Measurements from ENCODE around the gene OCA2.

Gene OCA2

GRCh38 chr15:28023422-28023821, 75.7 kb downstream of the OCA2 start:
- H4K20me1 ChIP-seq (ENCODE audit: insufficient read depth, low read length): no peaks in the 10 kb centered on the region
- H3K9me2 ChIP-seq (replicated peaks; ENCODE audit: insufficient read depth, low read length): no peaks in the 10 kb centered on the region
- no peaks in the 10 kb centered on the region for H3K79me2 ChIP-seq (ENCODE audit: low read length)
- no peak overlapping the region for H3K27ac ChIP-seq (ENCODE audit: low read length)
- H3F3A ChIP-seq (ENCODE audit: insufficient read depth, low read length): no peaks in the 10 kb centered on the region
- H3K4me2 ChIP-seq (ENCODE audit: low read depth, low read length): no peak overlapping the region
- H3K9me3 ChIP-seq (replicated peaks; ENCODE audit: insufficient read depth, low read length): no peaks in the 10 kb centered on the region
- no peak overlapping the region for H2AFZ ChIP-seq (ENCODE audit: low read length)
- TF ChIP-seq EZH2phosphoT487 (IDR thresholded peaks at IDR 0.05; ENCODE audit: low read length): no peak
- no peak for TF ChIP-seq EZH2 (optimal IDR thresholded peaks at IDR 0.05; ENCODE audit: low read depth, low read length)
- TF ChIP-seq CTCF (IDR thresholded peaks at IDR 0.05; ENCODE audit: low read length): no peak
- no peaks in the 10 kb centered on the region for H3K4me1 ChIP-seq (ENCODE audit: low read length)
- no peak overlapping the region for H3K4me3 ChIP-seq (ENCODE audit: low read length)
- no peak for DNase-seq
- no peak overlapping the region for H3K9ac ChIP-seq (ENCODE audit: low read length)
- no peaks in the 10 kb centered on the region for H3K36me3 ChIP-seq (replicated peaks; ENCODE audit: insufficient read depth, low read length)
- no peaks in the 10 kb centered on the region for H3K27me3 ChIP-seq (replicated peaks; ENCODE audit: insufficient read depth, low read length)

- no peaks in the 10 kb centered on the region for H3F3A ChIP-seq (ENCODE audit: insufficient read depth, low read length)
- H3K79me2 ChIP-seq (ENCODE audit: low read length): no peaks in the 10 kb centered on the region
- H3K27me3 ChIP-seq (replicated peaks; ENCODE audit: insufficient read depth, low read length): no peaks in the 10 kb centered on the region
- no peaks in the 10 kb centered on the region for H3K4me1 ChIP-seq (ENCODE audit: low read length)
- H3K4me2 ChIP-seq (ENCODE audit: low read depth, low read length): no peak overlapping the region
- H3K9me3 ChIP-seq (replicated peaks; ENCODE audit: insufficient read depth, low read length): no peaks in the 10 kb centered on the region
- TF ChIP-seq EZH2phosphoT487 (IDR thresholded peaks at IDR 0.05; ENCODE audit: low read length) (no peak), CTCF (IDR thresholded peaks at IDR 0.05; ENCODE audit: low read length) (no peak), EZH2 (optimal IDR thresholded peaks at IDR 0.05; ENCODE audit: low read depth, low read length) (no peak)
- no peak overlapping the region for H3K27ac ChIP-seq (ENCODE audit: low read length)
- no peak overlapping the region for H2AFZ ChIP-seq (ENCODE audit: low read length)
- no peaks in the 10 kb centered on the region for H4K20me1 ChIP-seq (ENCODE audit: insufficient read depth, low read length)
- no peak overlapping the region for H3K9ac ChIP-seq (ENCODE audit: low read length)
- no peaks in the 10 kb centered on the region for H3K9me2 ChIP-seq (replicated peaks; ENCODE audit: insufficient read depth, low read length)
- H3K4me3 ChIP-seq (ENCODE audit: low read length): no peak overlapping the region
- H3K36me3 ChIP-seq (replicated peaks; ENCODE audit: insufficient read depth, low read length): no peaks in the 10 kb centered on the region
- DNase-seq: no peak
These were observed 76.2 kb downstream of the OCA2 start for GRCh38 chr15:28022961-28023360.

- Histone ChIP-seq H3K9me3 (replicated peaks; ENCODE audit: insufficient read depth, low read length) (no peaks in the 10 kb centered on the region), H3K27me3 (replicated peaks; ENCODE audit: insufficient read depth, low read length) (no peaks in the 10 kb centered on the region), H3K9ac (ENCODE audit: low read length) (no peak overlapping the region), H3F3A (ENCODE audit: insufficient read depth, low read length) (no peaks in the 10 kb centered on the region), H3K27ac (ENCODE audit: low read length) (no peak overlapping the region), H3K79me2 (ENCODE audit: low read length) (no peaks in the 10 kb centered on the region), H3K4me2 (ENCODE audit: low read depth, low read length) (no peak overlapping the region), H3K4me3 (ENCODE audit: low read length) (no peak overlapping the region), H3K4me1 (ENCODE audit: low read length) (no peaks in the 10 kb centered on the region), H3K9me2 (replicated peaks; ENCODE audit: insufficient read depth, low read length) (no peaks in the 10 kb centered on the region), H4K20me1 (ENCODE audit: insufficient read depth, low read length) (no peaks in the 10 kb centered on the region), H2AFZ (ENCODE audit: low read length) (no peak overlapping the region), H3K36me3 (replicated peaks; ENCODE audit: insufficient read depth, low read length) (no peaks in the 10 kb centered on the region)
- no peak for DNase-seq
- TF ChIP-seq EZH2phosphoT487 (IDR thresholded peaks at IDR 0.05; ENCODE audit: low read length): no peak
- no peak for TF ChIP-seq CTCF (IDR thresholded peaks at IDR 0.05; ENCODE audit: low read length)
- TF ChIP-seq EZH2 (optimal IDR thresholded peaks at IDR 0.05; ENCODE audit: low read depth, low read length): no peak
These were observed 76.9 kb downstream of the OCA2 start for GRCh38 chr15:28022181-28022580.
